Measurements from ENCODE around the gene CRK. TPM values are rescaled to one million over a fixed set of nuclear protein-coding genes. Genes with fewer than 3 reads are reported as not detected.

CRK gene
- total RNA-seq, result 10 to 100 TPM; 12.5 to 17.7 TPM

DNA sequence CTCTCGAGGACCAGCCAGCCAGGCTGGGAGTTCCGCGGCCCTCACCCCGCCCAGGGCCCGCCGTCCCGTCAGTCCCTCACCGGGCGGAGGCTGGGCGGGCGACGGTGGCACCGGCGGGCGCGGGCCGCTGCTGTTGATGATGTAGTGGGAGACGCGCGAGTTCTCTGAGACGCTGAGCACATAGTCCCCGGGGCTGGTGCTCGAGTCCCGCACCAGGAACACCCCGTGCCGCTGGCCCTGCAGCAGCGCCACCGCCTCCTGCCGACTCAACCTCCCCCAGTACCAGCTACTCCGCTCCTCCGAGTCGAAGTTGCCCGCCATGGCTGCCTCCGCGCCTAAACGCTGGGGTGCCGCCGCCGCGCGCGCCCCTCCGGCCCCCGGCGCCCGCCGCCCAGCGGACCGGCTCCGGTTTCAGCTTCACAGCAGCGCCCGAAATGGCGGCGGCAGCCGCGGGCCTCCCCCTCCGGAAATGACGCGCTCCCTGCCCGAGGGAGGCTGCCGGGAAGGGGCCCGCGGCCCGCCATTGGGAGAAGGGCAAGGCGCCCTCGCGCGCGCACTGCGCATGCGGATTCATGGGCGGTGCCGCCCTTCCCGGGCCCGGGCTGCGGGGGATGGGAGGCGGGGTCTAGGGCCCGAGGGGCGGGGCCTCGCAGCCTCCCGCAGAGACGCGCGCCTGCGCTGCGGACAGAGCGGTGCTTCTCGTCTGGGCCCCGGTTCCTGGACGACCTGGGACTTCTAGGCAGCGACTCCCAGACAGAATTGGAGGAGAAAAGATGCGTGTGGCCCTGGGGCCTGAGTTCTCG is at the start of gene CRK:
Gene CRK, minus strand, starts transcription at position 436 of the 803 bp plus-strand sequence. Its CDS starts 115 bp downstream, at position 321.
- peak within 1 kb of the TSS; percentile 93 to 96 for H3K27ac Mint-ChIP-seq
- H3K9me3 Mint-ChIP-seq, result no peaks in the 10 kb centered on the region

DNA sequence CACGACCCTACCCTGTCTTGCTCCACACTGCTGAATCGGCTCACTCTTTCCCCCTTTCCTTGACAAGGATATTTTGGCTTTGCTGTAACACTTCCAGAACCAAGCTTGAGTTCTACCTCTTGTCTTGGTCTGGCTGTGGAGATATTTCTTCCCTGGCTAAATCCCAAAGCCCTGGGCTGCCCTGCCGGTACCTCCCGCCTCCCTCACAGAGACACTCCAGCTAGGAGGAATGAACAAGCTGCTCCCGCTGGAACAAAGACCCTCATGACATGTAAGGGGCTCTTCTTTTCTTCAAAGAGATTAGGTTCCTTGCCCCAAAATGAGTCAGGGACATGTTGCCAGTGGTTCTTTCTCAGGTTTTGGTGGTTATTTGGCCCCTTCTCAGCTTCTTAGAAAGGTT is 49.6 kb upstream of the CRK start:
- peak overlapping the region; percentile 8 to 24 for H3K27ac Mint-ChIP-seq
- H3K9me3 Mint-ChIP-seq, result no peaks in the 10 kb centered on the region
- H3K36me3 Mint-ChIP-seq, result no peaks in the 10 kb centered on the region
- DNase-seq (ENCODE audit: low spot score in 2 of 2) (no peak), ATAC-seq (no peak)

More for the DNA sequence above, at the start of gene CRK:
- DNase-seq (ENCODE audit: low spot score in 2 of 2) (peak; percentile 99 to 100), ATAC-seq (peak; percentile 91 to 96)
- H3K36me3 Mint-ChIP-seq, result peaks cover 5 to 17% of the 10 kb centered on the region in 2 donors

DNA sequence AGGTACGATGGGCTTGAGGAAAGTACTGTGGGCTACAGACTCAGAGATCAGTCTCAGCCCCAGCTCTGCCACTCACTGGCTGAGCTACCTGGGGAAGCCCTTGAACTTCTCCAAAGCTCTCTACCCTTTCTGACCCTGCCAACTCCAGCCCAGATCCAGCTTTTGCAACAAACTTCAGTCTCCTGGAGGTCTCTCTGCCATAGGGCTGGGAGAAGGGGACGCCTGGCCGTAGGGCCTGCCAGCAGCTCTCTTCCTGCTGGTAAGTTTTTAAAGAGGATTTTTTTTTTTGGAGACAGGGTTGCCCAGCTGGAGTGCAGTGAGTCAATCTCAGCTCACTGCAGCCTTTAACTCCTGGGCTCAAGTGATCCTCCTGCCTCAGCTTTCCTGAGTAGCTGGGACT is 48.8 kb upstream of the CRK start:
- Mint-ChIP-seq H3K36me3 (no peaks in the 10 kb centered on the region), H3K27ac (peak overlapping the region in 1 of 2 donors; percentile 8), H3K9me3 (no peaks in the 10 kb centered on the region)
- DNase-seq (ENCODE audit: low spot score in 2 of 2), result no peak
- no peak for ATAC-seq

DNA sequence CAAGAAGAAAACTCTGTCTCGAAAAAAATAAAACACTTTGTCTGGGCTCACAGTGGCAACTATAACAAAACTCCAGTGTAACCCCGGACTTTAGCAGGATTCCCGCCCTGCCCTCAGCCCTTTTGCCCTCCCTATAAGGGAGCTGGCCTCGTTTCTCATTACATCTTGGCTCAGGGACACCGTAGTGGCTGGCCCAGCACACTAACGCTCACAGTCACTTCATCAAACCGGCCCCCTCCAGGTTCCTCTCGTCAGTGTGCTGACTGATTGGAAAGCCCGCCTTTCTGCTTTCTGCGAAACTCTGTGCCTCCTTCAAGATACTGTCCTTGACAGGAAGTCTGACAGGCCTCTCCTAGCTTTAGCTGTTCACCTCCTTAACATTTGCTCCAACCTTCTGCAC is 47.7 kb upstream of the CRK start:
- H3K9me3 Mint-ChIP-seq, result no peaks in the 10 kb centered on the region

DNA sequence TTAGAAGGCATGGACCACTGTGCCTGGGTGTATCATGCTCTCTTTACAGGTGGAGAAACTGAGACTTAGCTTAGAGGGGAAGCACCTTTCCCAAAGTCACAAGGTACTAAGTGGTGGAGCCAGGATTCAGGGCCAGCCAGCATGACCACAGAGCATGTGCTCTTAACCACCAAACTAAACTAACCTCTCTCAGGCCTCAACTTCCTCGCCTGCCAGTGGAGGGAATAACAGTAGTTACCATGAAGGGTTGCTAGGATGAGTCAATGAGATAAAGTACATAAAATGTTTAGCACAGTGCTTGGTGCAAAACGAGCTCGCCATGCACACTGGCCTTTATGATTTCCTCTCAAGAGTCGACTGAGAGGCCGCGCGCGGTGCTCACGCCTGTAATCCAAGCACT is 42.8 kb upstream of the CRK start:
- Mint-ChIP-seq H3K36me3 (no peaks in the 10 kb centered on the region), H3K27ac (no peak overlapping the region), H3K9me3 (no peaks in the 10 kb centered on the region)
- DNase-seq (ENCODE audit: low spot score in 2 of 2) (no peak), ATAC-seq (peak; percentile 28 to 72)

More for the DNA sequence above, 47.7 kb upstream of the CRK start:
- peak overlapping the region in 1 of 2 donors; percentile 5 for H3K27ac Mint-ChIP-seq
- H3K36me3 Mint-ChIP-seq, result no peaks in the 10 kb centered on the region
- DNase-seq (ENCODE audit: low spot score in 2 of 2), result no peak
- ATAC-seq, result no peak

DNA sequence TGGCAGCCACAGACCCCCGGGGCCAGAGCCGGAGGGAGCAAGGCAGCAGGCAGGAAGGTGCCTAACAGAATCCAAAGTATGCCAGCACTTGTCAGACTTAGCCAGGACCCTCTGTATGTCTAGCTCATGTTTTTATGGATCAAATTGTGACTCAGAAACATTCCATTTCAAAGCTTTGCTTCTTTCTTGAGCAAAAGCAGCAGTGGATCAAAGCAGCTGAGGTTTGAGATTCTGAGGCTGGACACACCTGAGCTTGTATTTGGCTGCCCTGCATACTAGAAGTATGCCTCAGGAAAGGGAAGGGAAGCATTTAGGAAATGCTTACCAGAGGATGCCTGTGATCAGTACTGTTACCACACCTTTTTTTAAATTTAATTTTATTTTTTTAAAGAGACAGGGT is 42.2 kb upstream of the CRK start:
- Mint-ChIP-seq H3K9me3 (no peaks in the 10 kb centered on the region), H3K36me3 (no peaks in the 10 kb centered on the region), H3K27ac (no peak overlapping the region)
- DNase-seq (ENCODE audit: low spot score in 2 of 2) (no peak), ATAC-seq (no peak)

DNA sequence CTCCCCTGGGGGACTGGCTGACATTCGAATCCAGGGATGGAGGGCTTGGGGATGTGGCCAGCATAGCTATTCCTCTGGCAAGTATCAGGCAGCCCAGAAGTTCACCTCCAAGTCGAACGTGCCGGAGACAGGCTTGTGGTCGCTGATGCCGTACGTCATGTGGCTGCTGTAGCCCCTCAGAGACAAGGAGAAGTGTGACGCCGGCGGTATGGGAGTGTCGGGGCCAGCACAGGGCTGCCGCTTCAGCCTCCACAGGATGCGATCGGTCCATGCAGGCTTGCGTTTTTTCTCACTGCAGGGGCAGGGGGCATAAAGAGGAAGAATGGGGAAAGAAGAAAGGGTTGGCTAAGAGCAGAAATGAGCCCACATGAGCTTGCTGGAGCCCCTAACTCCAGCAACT is 41.8 kb upstream of the CRK start:
- DNase-seq (ENCODE audit: low spot score in 2 of 2), result no peak
- peak overlapping the region in 1 of 2 donors; percentile 65 for H3K27ac Mint-ChIP-seq
- no peak for ATAC-seq
- no peaks in the 10 kb centered on the region for H3K9me3 Mint-ChIP-seq
- H3K36me3 Mint-ChIP-seq, result no peaks in the 10 kb centered on the region

DNA sequence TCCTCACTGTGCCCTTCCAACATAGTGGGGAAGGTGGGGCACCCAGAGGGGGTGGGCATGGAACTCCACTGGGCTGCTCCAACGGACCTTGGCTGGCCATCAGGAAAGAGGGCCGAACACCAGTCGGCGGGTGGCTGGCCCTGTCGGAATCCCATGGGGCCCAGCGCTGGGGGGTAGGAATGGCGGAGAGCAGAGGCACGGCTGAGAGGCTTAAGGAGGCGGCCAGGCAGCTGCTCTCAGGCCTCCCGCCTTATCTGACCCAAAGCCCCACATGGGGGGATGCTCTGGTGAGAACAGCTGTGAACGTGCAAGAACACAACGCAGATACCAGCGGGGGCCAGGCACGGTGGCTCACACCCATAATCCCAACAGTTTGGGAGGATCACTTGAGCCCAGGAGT is 40.8 kb upstream of the CRK start:
- ATAC-seq, result no peak
- no peaks in the 10 kb centered on the region for H3K9me3 Mint-ChIP-seq
- no peak for DNase-seq (ENCODE audit: low spot score in 2 of 2)
- no peak overlapping the region for H3K27ac Mint-ChIP-seq
- H3K36me3 Mint-ChIP-seq, result no peaks in the 10 kb centered on the region

DNA sequence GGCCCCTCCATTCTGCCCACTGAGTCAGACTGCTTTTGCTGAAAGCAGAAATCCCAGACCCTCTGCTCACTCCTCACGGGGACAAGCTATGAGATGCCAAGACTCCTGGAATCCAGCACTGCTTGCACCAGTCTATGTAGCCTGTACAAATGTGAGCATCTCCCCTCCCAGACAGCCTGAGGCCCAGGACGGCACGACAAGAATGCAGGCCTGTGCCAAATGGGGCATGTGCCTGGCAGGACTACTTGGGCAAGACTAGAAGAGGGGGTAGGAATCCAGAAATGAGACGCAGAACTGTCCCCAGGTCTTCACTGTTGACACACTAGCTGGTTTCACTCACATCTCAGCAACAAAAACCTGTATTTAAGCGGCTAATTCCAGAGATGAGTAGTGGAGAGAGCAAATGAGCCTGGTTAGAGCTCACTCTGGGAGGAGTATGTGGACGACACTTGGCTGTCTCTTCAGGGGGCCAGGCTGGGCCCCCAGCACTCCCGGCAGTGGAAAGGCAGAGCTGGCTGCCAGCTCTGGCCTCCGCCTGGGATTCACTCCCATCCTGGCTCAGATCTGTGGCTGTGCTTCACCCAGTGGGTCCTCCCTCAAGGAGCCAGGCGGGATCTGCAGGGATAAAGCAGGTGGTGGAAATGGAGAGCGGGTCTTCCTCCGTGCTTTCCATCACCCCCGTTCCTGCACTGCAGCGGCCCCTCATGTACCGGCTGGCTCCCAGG is 39.4 kb upstream of the CRK start:
- H3K36me3 Mint-ChIP-seq, result no peaks in the 10 kb centered on the region
- DNase-seq (ENCODE audit: low spot score in 2 of 2), result no peak
- no peak for ATAC-seq
- H3K9me3 Mint-ChIP-seq, result no peaks in the 10 kb centered on the region
- no peak overlapping the region for H3K27ac Mint-ChIP-seq

DNA sequence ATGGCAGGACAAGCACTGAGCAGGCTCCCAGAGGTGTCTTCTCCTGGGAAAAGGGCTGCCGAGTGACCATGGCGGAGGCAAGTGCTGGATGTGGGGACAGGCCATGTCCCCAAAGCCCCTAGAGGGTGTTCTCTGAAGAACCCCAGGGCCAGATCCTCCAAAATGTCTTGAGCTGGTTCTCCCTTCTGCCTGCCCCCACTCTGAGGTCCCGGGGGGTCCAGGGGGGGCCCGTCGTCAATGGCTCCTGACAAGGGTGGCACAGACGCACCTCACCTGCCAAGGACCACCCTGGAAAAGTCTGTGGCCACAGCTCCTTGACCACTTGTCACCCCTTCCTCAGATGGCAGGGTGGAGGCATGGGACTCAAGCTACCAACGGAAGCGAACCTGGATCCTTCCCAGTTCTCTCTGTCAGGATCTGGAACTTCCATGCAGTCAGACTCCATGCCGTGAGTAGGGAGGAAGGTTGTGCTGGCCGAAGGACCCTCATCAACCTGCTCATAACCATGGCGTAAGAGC is 38.8 kb upstream of the CRK start:
- ATAC-seq (no peak), DNase-seq (ENCODE audit: low spot score in 2 of 2) (no peak)
- no peak overlapping the region for H3K27ac Mint-ChIP-seq
- H3K36me3 Mint-ChIP-seq, result no peaks in the 10 kb centered on the region
- H3K9me3 Mint-ChIP-seq, result no peaks in the 10 kb centered on the region

DNA sequence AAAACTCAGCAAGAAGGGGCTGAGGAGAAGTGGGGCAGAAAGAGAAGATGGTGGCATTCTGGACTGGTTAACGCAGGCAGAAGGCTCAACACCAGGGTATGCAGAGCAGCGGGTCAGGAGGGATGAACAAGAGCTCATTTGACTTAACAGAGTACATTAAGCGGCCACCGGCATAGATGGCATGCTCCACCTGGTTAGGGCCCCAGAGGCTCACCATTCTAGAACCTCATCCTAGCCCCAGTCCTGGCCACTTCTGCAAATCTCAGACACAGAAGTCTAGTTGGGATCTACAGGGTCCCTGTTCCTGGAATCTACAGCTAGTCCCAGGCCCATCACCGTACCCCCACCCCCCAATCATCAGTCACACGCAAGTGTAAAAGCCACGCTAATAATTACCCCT is 38.2 kb upstream of the CRK start:
- DNase-seq (ENCODE audit: low spot score in 2 of 2) (no peak), ATAC-seq (no peak)
- Mint-ChIP-seq H3K36me3 (no peaks in the 10 kb centered on the region), H3K27ac (no peak overlapping the region), H3K9me3 (no peaks in the 10 kb centered on the region)

DNA sequence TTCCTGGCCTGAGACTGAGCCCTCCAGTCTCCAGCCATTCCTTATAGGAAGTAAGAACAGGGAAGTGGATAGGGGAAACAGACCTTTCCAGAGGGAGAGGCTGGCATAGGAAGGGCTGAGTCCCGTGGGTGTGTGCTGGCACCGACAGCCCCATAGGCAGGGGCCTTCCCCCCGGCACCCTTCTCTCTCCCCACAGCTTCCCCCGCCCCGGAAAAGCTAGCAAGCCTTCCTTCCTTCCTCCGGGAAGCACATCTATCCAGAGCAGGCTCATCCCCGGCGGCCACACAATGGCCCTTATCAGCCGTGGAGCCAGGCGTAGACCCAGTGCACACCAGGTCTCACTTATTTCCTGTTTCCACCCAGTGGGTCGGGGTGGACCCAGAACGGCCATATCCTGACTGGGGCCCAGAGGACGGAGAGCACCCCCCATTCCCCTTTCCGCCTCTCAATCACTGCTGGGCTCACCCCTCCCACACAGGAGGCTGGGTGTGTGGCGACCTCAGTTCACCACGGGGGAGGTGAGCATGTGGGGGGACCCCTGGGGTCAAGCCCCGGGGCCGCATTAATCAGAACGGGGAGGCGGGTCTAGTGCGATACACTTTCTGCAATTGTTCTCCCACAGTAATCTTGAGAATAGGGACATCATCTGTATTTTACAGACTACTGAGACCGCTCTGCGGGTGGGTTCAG is 37.4 kb upstream of the CRK start:
- H3K36me3 Mint-ChIP-seq, result no peaks in the 10 kb centered on the region
- no peak overlapping the region for H3K27ac Mint-ChIP-seq
- no peak for ATAC-seq

DNA sequence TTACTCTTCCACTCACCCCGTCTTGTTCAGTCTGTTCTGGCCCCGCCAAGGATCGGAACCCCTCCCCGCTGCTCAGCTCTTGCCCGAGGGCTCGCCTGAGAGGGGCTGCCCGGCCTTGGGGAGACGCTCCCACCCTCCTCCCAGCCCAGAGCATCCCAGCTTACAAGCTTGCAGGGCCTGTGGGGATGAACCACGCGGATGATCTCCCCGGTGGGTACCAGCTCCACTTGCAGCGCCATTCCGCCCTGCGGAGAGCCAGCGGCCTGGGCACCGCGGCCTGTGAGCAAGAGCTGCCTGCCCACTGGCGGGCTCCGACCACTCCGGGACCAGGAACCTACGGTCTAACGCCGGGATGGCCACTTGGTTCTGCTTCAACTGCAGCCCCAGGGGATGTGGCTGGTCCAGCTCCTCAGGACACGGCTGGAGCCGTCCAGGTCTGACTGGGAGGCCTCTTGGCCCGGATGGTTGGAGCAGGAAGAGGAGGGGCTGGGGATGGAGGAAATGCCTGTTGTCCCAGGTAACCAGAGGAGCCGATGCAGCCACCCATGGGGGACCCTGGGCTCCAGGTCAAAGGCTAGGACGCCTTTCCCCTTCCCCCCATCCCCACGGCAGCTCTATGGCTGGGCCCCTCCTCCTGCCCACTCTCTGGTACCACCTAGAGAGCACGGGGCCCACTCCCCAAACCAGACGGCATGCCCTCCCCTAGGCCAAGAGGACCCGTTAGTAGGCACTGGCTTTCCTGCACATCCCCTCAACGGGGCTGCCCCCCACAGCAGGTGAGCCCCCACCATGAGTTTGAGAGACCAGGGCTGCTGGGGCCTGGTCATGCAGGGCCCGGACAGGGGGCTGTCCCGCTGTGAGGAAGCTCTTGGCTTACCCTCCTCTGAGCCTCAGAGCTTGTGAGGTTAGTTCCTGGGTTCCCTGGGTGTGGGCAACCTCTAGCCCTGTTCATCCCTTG is 36.5 kb upstream of the CRK start, which contains the start of gene MYO1C:
Gene MYO1C, minus strand, starts transcription at position 438 of the 958 bp plus-strand sequence. Its CDS starts 199 bp downstream, at position 239.
- ATAC-seq (no peak), DNase-seq (ENCODE audit: low spot score in 2 of 2) (no peak)
- Mint-ChIP-seq H3K36me3 (no peaks in the 10 kb centered on the region), H3K9me3 (no peaks in the 10 kb centered on the region), H3K27ac (peak within 1 kb of the TSS; percentile 60 to 64)

More for the DNA sequence above, 37.4 kb upstream of the CRK start:
- no peak for DNase-seq (ENCODE audit: low spot score in 2 of 2)
- H3K9me3 Mint-ChIP-seq, result no peaks in the 10 kb centered on the region

DNA sequence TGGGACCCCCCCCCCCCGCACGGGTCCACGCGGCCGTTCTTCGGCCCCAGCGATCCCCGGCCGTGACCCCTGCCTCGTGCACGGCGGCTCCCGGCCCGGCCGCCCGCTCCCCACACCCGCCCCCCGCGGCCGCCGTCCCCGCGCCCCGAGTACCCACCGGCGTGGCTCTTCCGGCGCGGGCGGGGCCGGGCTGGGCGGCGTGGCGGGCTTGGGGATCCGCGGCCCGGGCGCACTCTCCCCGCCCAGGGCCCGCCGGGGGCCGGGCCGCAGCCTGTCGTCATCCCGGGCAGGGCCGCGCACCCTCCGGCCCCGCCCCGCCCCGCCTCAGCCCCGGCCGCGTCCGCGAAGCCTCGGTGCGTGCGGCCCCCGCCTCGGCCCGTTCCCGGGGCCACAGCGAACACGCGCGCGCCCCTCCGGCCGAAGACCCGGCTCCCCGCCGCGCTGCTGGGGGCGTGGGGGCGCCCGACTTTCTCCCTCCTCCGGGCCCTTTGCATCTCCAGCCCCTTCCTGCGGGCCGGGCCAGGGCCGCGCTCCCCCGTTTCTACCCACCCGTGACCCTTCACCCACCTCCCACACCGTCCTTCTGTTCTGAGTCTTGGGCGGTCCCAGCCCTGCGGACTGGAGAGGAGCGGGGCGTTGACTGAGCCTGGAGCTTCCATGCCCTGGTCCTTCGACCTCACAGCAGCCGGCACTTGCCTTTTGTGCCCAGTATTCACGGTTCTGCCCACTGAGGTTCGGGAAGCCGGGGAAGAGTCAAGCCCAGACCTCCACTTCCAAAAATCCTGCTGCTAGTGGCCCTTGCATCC is 35.6 kb upstream of the CRK start:
- DNase-seq (ENCODE audit: low spot score in 2 of 2) (peak in 1 of 2 donors; percentile 57), ATAC-seq (peak; percentile 76 to 78)
- H3K27ac Mint-ChIP-seq, result peak overlapping the region; percentile 60 to 64
- no peaks in the 10 kb centered on the region for H3K36me3 Mint-ChIP-seq
- H3K9me3 Mint-ChIP-seq, result no peaks in the 10 kb centered on the region
